LoVo (cell line): ENCODE results near the gene XXYLT1.
A peak's percentile ranks its signal among the peaks of the same experiment; 100 is the strongest.

Experiments used
- DNase-seq: peaks from one replicate; pipeline ENCODE4 v3.0.0-alpha.2; 2016; ENCODE audit warnings: low spot score

The XXYLT1 gene

DNA sequence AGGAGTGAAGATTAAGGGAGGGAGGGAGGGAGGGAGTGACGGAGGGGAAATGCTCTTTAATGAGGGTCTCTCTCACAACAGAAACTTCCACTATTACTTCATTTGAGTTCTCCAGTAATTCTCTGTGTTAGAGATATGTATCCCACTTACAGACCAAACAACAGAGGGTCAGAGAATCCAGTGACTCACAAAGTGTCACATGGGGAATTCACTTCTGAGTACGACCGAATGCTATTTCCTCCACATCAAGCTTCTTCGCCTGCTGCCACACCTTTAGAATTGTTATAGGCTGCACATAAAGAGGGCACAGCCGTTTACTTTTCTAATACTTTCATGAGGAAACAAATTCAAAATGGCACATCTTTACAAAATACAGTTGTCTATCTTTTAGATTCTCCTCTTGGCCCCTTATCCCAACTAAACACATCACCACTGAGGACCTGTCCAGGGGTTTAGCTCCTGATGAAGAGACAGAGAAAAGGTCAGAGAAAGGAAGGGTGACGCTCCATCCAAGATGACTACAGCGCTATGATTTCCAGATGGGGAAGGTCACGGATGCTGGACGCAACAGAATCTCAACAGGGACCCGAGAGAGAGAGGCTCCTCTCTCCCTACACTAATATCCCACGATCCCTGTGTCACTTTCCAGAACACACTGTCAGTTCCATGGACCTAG, 119.0 kb downstream of the XXYLT1 start:
- DNase-seq, result peak; percentile 34

GRCh38 chr3:195151402-195151801, 119.6 kb downstream of the XXYLT1 start:
- DNase-seq, result no peak

- peak; percentile 26 for DNase-seq
These were observed 120.5 kb downstream of the XXYLT1 start for GRCh38 chr3:195150181-195151118.

GRCh38 chr3:195149292-195150030, 121.5 kb downstream of the XXYLT1 start:
- DNase-seq, result no peak

- DNase-seq, result no peak
These were observed 122.4 kb downstream of the XXYLT1 start for GRCh38 chr3:195148549-195148948.

DNA sequence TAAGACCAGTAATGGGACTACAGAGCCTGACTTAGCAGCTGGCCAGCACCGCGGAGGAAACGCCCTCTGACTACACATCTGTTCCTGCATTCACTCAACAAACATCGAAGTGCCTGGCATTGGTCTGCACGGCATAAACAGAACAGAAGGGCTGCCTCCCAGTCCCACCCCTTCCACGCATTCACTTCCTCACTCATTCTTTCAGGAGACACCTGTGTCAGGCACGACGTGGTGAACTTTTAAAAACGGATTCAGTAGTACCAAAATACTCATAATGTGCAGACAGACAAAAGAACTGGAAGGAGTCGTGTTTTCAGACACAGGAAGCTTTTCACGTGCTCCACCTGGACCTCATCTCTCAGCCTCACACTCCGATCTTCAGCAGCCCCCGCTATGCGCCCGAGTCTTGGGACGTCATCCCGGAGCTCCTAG, 123.3 kb downstream of the XXYLT1 start:
- no peak for DNase-seq

- no peak for DNase-seq
These were observed 124.8 kb downstream of the XXYLT1 start for GRCh38 chr3:195146131-195146530.

DNA sequence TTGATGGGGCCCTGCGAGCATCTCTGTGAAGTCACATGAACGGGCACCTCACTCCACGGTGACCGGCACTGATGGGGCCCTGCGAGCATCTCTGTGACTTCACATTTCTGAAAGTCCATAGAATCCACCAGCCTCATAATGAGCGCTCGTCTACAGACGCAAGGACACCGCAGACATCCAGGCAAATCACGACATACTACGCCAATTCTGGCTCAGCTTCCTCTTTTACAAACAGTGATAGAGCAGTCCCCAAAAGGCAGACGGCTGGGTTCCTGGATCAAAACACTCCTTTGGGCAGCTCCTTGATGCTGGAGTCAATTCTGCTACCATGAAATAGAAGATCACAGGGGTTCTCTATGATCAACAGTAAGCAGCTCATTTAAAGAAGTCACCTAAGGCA, 125.4 kb downstream of the XXYLT1 start:
- no peak for DNase-seq

DNA sequence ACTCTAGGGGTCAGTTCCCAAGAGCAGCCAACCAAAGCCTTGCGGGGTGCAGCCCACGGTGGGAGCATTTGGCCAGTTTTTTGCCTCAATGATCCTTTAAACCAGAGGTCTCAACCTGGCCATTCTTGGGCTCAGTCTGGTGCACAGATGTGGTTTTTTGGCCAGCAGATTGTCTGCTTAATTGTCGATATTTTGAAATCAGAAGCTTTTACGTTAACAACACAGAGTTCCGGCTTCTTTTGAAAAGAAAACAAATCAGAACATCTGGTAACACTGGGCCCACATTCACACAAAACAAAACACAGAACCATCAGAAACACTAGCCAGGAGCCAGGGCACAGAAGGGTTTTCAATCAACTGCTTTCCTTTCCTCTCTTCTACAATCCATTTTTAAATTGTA, 127.7 kb downstream of the XXYLT1 start:
- DNase-seq, result no peak

GRCh38 chr3:195142519-195142918, 128.4 kb downstream of the XXYLT1 start:
- no peak for DNase-seq

DNA sequence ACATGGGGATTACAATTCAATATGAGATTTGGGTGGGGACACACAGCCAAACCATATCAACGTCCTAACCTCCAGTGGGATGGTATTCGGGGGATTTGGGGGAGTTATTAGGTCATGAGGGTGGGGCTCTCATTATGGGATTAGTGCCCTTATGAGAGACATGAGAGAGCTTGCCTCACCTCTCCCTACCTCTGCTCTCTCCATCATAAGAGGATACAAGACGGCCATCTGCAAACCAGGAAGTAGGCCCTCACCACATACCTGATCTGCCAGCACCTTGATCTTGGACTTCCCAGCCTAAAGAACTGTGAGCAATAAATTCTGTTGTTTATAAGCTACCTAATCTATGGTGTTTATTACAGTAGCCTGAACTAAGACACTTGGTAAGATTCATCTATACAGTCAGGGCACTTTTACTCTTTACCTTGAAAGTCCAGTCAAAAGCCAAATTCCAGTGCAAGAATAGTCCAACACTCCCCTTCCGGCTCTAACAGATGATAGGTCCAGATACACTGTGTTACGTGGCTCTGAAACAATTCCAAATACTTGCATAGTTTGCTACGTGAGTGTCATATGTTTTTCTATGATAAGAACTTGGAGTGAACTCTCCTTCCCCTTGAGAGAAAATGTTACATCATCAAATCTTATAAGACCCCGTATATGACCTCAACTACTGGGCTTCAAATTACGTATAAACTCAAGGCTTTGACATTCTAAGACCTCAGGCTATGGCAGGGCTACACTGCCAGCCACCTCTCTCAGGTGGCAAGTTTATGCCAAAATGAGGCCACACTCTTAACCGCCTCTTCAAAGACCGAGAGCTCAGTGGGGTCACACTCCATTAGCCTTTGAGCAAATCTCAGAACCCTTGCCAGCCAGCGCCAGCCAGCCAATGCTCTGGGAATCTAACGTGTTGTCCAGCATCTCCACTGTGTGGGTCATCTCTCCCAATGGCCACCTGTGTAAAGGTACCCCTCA, 129.9 kb downstream of the XXYLT1 start:
- DNase-seq, result no peak

DNA sequence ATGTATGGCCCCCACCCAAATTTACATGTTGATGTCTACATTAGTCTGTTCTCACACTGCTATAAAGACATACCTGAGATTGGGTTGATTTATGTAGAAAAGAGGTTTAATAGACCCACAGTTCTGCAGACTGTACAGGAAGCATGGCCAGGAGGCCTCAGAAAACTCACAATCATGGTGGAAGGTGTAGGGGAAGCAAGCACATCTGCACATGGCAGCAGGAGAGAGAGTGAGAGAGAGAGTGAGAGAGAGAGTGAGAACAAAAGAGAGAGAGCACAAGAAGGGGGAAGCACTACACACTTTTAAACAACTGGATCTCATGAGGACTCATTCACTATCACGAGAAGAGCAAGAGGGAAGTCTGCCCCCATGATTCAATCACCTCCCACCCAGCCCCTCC, 130.5 kb downstream of the XXYLT1 start:
- DNase-seq, result no peak

DNA sequence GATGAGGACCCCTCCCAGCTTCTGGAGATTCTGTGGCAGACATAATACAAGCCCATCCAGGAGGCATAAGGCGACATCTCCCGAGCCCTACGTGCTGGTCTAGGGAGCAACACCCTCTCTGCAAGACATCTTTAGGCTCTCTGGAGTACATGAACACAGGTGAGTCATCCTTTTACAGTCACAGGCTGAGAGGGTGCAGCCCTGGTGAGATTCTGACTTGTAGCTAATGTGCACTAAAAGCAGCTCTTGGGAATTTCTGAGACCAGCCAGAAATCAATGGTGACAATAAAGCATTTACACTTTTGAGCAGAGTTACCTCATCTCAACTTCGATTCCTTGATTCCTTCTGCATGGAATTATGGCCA, 131.1 kb downstream of the XXYLT1 start:
- DNase-seq, result peak; percentile 47

DNA sequence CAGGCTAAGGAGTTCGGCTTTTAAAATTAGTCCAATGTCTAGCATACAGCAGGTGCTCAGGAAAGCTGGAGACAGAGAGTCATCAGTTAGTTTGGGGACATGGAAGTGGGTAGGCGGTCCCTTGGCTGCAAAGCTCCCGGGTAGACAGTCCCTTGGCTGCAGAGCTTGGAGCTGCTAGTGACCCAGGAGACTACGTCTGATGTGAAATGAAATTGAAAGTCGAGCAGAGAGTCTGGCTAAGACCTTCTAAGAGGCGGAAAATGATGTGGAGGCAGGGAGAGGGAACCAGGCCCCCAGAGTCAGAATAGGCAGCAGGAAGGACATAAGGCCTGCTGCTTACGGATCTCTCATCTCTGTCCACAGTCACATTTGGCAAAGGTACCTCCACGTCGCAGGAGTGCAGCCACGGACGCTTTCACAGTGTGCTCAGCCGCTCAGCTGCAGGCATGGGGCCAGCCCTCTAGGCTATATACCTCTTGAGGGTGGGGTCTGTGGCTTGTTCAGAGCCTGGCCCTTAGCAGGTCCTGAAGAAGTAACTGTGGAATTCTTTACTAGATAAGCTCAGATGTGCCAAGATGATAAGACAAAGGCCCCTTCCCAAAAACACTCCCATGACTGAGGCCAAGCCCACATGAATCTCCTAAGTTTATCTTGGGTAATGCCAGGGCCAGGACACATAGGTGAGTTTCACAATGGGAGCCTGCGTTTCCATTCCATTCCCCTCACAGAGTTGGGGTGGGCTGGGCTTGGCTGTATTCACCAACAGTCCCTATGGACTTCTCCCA, 131.7 kb downstream of the XXYLT1 start:
- no peak for DNase-seq

- DNase-seq, result no peak
These were observed 133.0 kb downstream of the XXYLT1 start for GRCh38 chr3:195137638-195138588.

DNA sequence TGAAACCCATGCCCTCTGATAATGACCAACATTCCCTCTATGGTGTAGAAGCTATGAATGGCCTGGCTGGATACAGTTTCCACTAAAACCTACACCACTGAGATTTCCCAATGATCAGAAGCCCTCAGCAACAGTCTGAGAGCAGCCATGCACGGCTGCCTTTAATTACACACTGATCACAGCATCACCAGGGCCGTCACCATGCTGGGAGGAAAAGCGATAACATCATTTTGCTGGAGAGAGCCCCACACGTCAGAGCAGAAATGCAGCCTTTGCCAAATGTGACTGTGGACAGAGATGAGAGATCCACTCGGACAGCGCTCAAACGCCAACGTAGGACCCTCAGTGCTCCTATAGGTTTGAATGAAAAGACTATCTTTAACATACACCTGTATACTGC, 135.0 kb downstream of the XXYLT1 start:
- no peak for DNase-seq

- no peak for DNase-seq
These were observed 136.5 kb downstream of the XXYLT1 start for GRCh38 chr3:195134431-195134830.

GRCh38 chr3:195133462-195133861, 137.5 kb downstream of the XXYLT1 start:
- no peak for DNase-seq

DNA sequence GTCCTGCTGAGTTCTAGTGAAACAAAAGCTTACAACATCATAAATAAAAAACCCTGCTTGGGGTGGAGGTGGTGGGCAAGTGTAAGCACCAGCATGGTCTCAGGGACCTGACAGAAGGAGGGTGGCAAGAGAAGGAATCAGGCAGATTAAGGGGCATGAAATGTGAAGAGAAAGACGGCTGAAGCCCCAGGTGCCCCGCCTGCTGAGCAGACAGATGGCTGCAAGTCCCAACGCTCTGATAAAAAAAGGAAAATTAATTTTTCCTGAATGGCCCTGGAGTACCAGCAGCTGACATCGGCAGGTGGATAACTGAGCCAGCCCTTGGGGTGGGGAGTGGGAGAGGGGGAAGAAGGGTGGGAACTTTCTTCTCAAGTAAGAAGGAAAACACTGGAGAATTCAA, 137.9 kb downstream of the XXYLT1 start:
- no peak for DNase-seq

DNA sequence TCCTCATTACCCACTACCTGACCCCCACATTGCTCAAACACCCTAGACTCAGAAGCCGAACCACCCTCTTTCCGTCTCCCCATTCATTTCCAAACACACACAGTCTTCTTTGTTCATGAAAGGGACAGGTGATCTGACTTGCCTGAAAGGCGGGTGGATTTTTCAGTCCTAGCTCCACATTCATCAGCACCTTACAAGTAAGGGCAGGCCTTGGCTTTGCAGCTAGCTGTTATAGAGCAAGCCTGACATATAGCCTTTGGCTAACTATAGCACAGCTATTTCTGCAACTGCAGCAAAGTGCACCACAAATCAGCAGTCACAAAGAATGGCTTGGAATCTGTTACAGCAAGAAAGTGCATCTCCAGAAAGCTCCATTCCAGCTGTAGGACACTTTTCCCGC, 139.8 kb downstream of the XXYLT1 start:
- DNase-seq, result no peak
